Loucy (cell line): ENCODE results near the gene BID.
A peak's percentile ranks its signal among the peaks of the same experiment; 100 is the strongest.

Experiments used
- H2AFZ ChIP-seq: fragments of 200-600 bp; sonication (generic); 2 replicates; pipeline ENCODE4 v1.6.0; 2016; ENCODE audit warnings: antibody characterized with exemption, mild to moderate bottlenecking, low read length, moderate library complexity
- H3F3A ChIP-seq: fragments of 200-600 bp; 2 replicates; pipeline ENCODE4 v1.6.0; 2016; ENCODE audit warnings: antibody characterized with exemption, low read depth, mild to moderate bottlenecking
- H3K27me3 ChIP-seq: fragments of 200-600 bp; sonication (generic); 2 replicates; pipeline ENCODE4 v1.6.1; 2014; ENCODE audit warnings: low read length, mild to moderate bottlenecking; ENCODE audit not compliant: insufficient read depth, poor library complexity, severe bottlenecking
- H3K36me3 ChIP-seq: fragments of 200-600 bp; sonication (generic); 2 replicates; pipeline ENCODE4 v1.6.1; 2016; ENCODE audit warnings: low read length; ENCODE audit not compliant: insufficient read depth
- H3K4me1 ChIP-seq: fragments of 200-600 bp; sonication (generic); 2 replicates; pipeline ENCODE4 v1.5.1; 2014; ENCODE audit warnings: low read length, mild to moderate bottlenecking; ENCODE audit not compliant: insufficient read depth, poor library complexity, severe bottlenecking
- H3K4me2 ChIP-seq: fragments of 200-600 bp; sonication (generic); 2 replicates; pipeline ENCODE4 v1.6.0; 2014; ENCODE audit warnings: antibody characterized with exemption, low read length, low read depth, mild to moderate bottlenecking; ENCODE audit not compliant: poor library complexity, severe bottlenecking
- H3K4me3 ChIP-seq: fragments of 200-600 bp; sonication (generic); 2 replicates; pipeline ENCODE4 v1.5.1; 2014; ENCODE audit warnings: low read length, mild to moderate bottlenecking, mixed read lengths; ENCODE audit not compliant: poor library complexity, severe bottlenecking
- H3K79me2 ChIP-seq: fragments of 200-600 bp; sonication (generic); 2 replicates; pipeline ENCODE4 v1.6.1; 2014; ENCODE audit warnings: low read length; ENCODE audit not compliant: insufficient read depth
- H3K9ac ChIP-seq: fragments of 200-600 bp; sonication (generic); 2 replicates; pipeline ENCODE4 v1.6.0; 2014; ENCODE audit warnings: mild to moderate bottlenecking, low read depth, low read length, moderate library complexity; ENCODE audit not compliant: poor library complexity, severe bottlenecking
- H3K9me2 ChIP-seq: fragments of 200-600 bp; sonication (generic); replicated peaks from 2 replicates; pipeline ENCODE4 v1.6.1; 2016; ENCODE audit warnings: low read depth, low read length, mixed read lengths
- H3K9me3 ChIP-seq: fragments of 200-600 bp; sonication (generic); 2 replicates; pipeline ENCODE4 v1.6.1; 2014; ENCODE audit warnings: mild to moderate bottlenecking, antibody characterized with exemption, low read length, low read depth; ENCODE audit not compliant: insufficient read depth
- H4K20me1 ChIP-seq: fragments of 200-600 bp; sonication (generic); 2 replicates; pipeline ENCODE4 v1.6.0; 2014; ENCODE audit warnings: antibody characterized with exemption, low read length, mild to moderate bottlenecking; ENCODE audit not compliant: insufficient read depth, poor library complexity, severe bottlenecking
- CTCF ChIP-seq: fragments of 200-600 bp; sonication (generic); conservative IDR thresholded peaks from 2 replicates; pipeline ENCODE4 v1.5.1; 2014; ENCODE audit warnings: mild to moderate bottlenecking, antibody characterized with exemption, low read length
- EZH2phosphoT487 ChIP-seq: fragments of 200-600 bp; IDR thresholded peaks from 2 replicates; pipeline ENCODE4 v1.6.1; 2018; ENCODE audit warnings: antibody characterized with exemption, mild to moderate bottlenecking, moderate library complexity, borderline replicate concordance

BID gene

GRCh38 chr22:17728786-17729185 lies 45.5 kb downstream of the BID start:
- H3K4me3 ChIP-seq = no peak overlapping the region
- peaks cover 28% of the 10 kb centered on the region; the same call in 1 of the 2 replicates for H3K36me3 ChIP-seq
- H3K9me3 ChIP-seq = no peaks in the 10 kb centered on the region
- peaks cover 3% of the 10 kb centered on the region; the same call in 1 of the 2 replicates for H3F3A ChIP-seq
- no peaks in the 10 kb centered on the region for H4K20me1 ChIP-seq
- peaks cover 37% of the 10 kb centered on the region for H3K4me1 ChIP-seq
- no peak overlapping the region for H3K4me2 ChIP-seq
- no peaks in the 10 kb centered on the region for H3K9me2 ChIP-seq
- TF ChIP-seq EZH2phosphoT487 (no peak), CTCF (no peak)
- no peaks in the 10 kb centered on the region for H3K27me3 ChIP-seq
- no peaks in the 10 kb centered on the region for H3K79me2 ChIP-seq
- no peak overlapping the region for H3K9ac ChIP-seq
- no peak overlapping the region for H2AFZ ChIP-seq

- Histone ChIP-seq H2AFZ (peak overlapping the region; percentile 24; the same call in 1 of the 2 replicates), H4K20me1 (no peaks in the 10 kb centered on the region), H3K79me2 (no peaks in the 10 kb centered on the region), H3K9ac (peak overlapping the region; percentile 37), H3K9me3 (no peaks in the 10 kb centered on the region), H3K9me2 (no peaks in the 10 kb centered on the region), H3K4me2 (peak overlapping the region; percentile 55), H3F3A (no peaks in the 10 kb centered on the region), H3K4me3 (peak overlapping the region; percentile 30), H3K4me1 (peaks cover 22% of the 10 kb centered on the region), H3K27me3 (no peaks in the 10 kb centered on the region), H3K36me3 (peaks cover 12% of the 10 kb centered on the region; the same call in 1 of the 2 replicates)
- TF ChIP-seq EZH2phosphoT487 (no peak), CTCF (0 out of 2 replicates have a peak, but pooled peaks have one; percentile 10)
These were observed 47.1 kb downstream of the BID start for GRCh38 chr22:17726928-17727897.

- H3F3A ChIP-seq = no peaks in the 10 kb centered on the region
- H4K20me1 ChIP-seq = no peaks in the 10 kb centered on the region
- peak overlapping the region; percentile 30 for H3K4me3 ChIP-seq
- H3K27me3 ChIP-seq = no peaks in the 10 kb centered on the region
- H3K79me2 ChIP-seq = no peaks in the 10 kb centered on the region
- H3K4me2 ChIP-seq = peak overlapping the region; percentile 55
- peak overlapping the region; percentile 24; the same call in 1 of the 2 replicates for H2AFZ ChIP-seq
- TF ChIP-seq EZH2phosphoT487 (no peak), CTCF (no peak)
- H3K36me3 ChIP-seq = peaks cover 4% of the 10 kb centered on the region; the same call in 1 of the 2 replicates
- peaks cover 22% of the 10 kb centered on the region for H3K4me1 ChIP-seq
- H3K9me3 ChIP-seq = no peaks in the 10 kb centered on the region
- peak overlapping the region; percentile 37 for H3K9ac ChIP-seq
- no peaks in the 10 kb centered on the region for H3K9me2 ChIP-seq
These were observed 48.0 kb downstream of the BID start for GRCh38 chr22:17726006-17726927.
